ENCODE results near the gene PPP3R1.

DNA sequence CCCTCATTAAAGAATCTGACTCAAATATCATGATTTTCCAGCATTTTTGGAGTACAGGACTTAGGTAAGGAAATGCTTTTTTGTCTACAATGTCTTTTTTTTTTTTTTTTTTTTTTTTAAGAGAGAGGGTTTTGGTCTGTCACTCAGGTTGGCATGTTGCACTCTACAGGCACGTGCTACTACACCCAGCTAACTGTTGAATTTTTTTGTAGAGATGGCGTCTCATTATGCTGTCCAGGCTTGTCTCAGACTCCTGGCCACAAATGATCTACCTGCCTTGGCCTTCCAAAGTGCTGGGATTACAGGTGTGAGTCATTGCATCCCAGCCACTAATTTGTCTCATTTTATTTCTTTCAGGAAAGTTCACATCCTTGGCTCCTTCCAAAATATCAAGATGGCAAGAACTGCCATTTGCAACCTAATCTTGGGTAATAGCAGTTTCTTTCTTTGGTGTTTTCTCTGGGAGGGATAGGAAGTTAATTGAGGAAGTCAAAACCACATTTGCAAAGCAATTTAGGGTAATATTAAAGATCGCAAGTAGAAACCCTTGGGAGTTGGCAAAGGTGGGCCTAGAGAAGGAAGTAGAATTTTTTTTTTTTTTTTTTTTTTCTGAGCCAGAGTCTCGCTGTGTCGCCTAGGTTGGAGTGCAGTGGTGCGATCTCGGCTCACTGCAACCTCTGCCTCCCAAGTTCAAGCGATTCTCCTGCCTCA, 79.2 kb downstream of the PPP3R1 start:
- TF ChIP-seq EP300 (IDR thresholded peaks at IDR 0.05) (no peak), PHF8 (IDR thresholded peaks at IDR 0.05; ENCODE audit: borderline replicate concordance, low read depth) (no peak), ZFP36 (IDR thresholded peaks at IDR 0.05; ENCODE audit: borderline replicate concordance, partially characterized antibody) (no peak), POLR2A (IDR thresholded peaks at IDR 0.05; ENCODE audit: low read length) (no peak), SMC3 (IDR thresholded peaks at IDR 0.05) (no peak), RNF2 (IDR thresholded peaks at IDR 0.05; ENCODE audit: borderline replicate concordance, low read depth) (no peak), JUN (IDR thresholded peaks at IDR 0.05) (no peak)
- TF ChIP-seq, protein P1, sequence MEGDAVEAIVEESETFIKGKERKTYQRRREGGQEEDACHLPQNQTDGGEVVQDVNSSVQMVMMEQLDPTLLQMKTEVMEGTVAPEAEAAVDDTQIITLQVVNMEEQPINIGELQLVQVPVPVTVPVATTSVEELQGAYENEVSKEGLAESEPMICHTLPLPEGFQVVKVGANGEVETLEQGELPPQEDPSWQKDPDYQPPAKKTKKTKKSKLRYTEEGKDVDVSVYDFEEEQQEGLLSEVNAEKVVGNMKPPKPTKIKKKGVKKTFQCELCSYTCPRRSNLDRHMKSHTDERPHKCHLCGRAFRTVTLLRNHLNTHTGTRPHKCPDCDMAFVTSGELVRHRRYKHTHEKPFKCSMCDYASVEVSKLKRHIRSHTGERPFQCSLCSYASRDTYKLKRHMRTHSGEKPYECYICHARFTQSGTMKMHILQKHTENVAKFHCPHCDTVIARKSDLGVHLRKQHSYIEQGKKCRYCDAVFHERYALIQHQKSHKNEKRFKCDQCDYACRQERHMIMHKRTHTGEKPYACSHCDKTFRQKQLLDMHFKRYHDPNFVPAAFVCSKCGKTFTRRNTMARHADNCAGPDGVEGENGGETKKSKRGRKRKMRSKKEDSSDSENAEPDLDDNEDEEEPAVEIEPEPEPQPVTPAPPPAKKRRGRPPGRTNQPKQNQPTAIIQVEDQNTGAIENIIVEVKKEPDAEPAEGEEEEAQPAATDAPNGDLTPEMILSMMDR (IDR thresholded peaks at IDR 0.05), result no peak
